ENCODE data around the gene MGMT. TPM values are rescaled to one million over a fixed set of nuclear protein-coding genes. Genes with fewer than 3 reads are reported as not detected.

MGMT gene
- total and polyA plus RNA-seq, 3 donors from 2014 or later, result 32.8 to 40.7 (median 37.9) TPM

- H3K27me3 ChIP-seq, result no peaks in the 10 kb centered on the region
- DNase-seq, result no peak
- WGBS, 2 donors, result 97 to 99% methylated on average over 9 of the region's 9 CpGs
- H3K9me3 ChIP-seq, result no peaks in the 10 kb centered on the region
- intact Hi-C loops (cut with DNase I; ENCODE audit: low total_unique reads), result no loop called here
- TF ChIP-seq CTCF (IDR thresholded peaks at IDR 0.05) (no peak), POLR2A (IDR thresholded peaks at IDR 0.05) (no peak)
- H3K36me3 ChIP-seq (ENCODE audit: low read depth, missing control alignments), result no peaks in the 10 kb centered on the region
- no peak overlapping the region for H3K27ac ChIP-seq
- no peaks in the 10 kb centered on the region for H3K4me1 ChIP-seq
- no peak overlapping the region for H3K4me3 ChIP-seq
Measured at GRCh38 chr10:129615381-129615780, 148.3 kb downstream of the MGMT start.

- no peaks in the 10 kb centered on the region for H3K36me3 ChIP-seq (ENCODE audit: low read depth, missing control alignments)
- intact Hi-C loops (cut with DNase I; ENCODE audit: low total_unique reads), result no loop called here
- H3K27ac ChIP-seq, result no peak overlapping the region
- H3K4me3 ChIP-seq, result no peak overlapping the region
- no peak for DNase-seq
- TF ChIP-seq POLR2A (IDR thresholded peaks at IDR 0.05), result no peak
- TF ChIP-seq CTCF (IDR thresholded peaks at IDR 0.05), result no peak
- H3K9me3 ChIP-seq, result no peaks in the 10 kb centered on the region
- WGBS, 2 donors, result 97% methylated on average over 9 to 14 of the region's 14 CpGs
- no peaks in the 10 kb centered on the region for H3K4me1 ChIP-seq
- no peaks in the 10 kb centered on the region for H3K27me3 ChIP-seq
Measured at GRCh38 chr10:129615921-129616525, 149.0 kb downstream of the MGMT start.

GRCh38 chr10:129617768-129618167 is 150.7 kb downstream of the MGMT start:
- H3K4me1 ChIP-seq, result no peaks in the 10 kb centered on the region
- no peak overlapping the region for H3K27ac ChIP-seq
- H3K9me3 ChIP-seq, result no peaks in the 10 kb centered on the region
- DNase-seq, result no peak
- 94 to 97% methylated on average over 3 of the region's 3 CpGs for WGBS, 2 donors
- H3K36me3 ChIP-seq (ENCODE audit: low read depth, missing control alignments), result no peaks in the 10 kb centered on the region
- intact Hi-C loops (cut with DNase I; ENCODE audit: low total_unique reads), result no loop called here
- TF ChIP-seq CTCF (IDR thresholded peaks at IDR 0.05), result no peak
- no peak for TF ChIP-seq POLR2A (IDR thresholded peaks at IDR 0.05)
- no peak overlapping the region for H3K4me3 ChIP-seq
- H3K27me3 ChIP-seq, result no peaks in the 10 kb centered on the region

- no peak overlapping the region for H3K27ac ChIP-seq
- H3K4me3 ChIP-seq, result no peak overlapping the region
- TF ChIP-seq CTCF (IDR thresholded peaks at IDR 0.05), result no peak
- TF ChIP-seq POLR2A (IDR thresholded peaks at IDR 0.05), result no peak
- no peaks in the 10 kb centered on the region for H3K36me3 ChIP-seq (ENCODE audit: low read depth, missing control alignments)
- no peaks in the 10 kb centered on the region for H3K4me1 ChIP-seq
- no peaks in the 10 kb centered on the region for H3K9me3 ChIP-seq
- 78 to 82% methylated on average over 7 of the region's 7 CpGs for WGBS, 2 donors
- intact Hi-C loops (cut with DNase I; ENCODE audit: low total_unique reads), result no loop called here
- no peaks in the 10 kb centered on the region for H3K27me3 ChIP-seq
- DNase-seq, result no peak
Measured at GRCh38 chr10:129621062-129621461, 154.0 kb downstream of the MGMT start.

GRCh38 chr10:129621693-129622092 is 154.7 kb downstream of the MGMT start:
- no peaks in the 10 kb centered on the region for H3K4me1 ChIP-seq
- H3K36me3 ChIP-seq (ENCODE audit: low read depth, missing control alignments), result no peaks in the 10 kb centered on the region
- H3K4me3 ChIP-seq, result no peak overlapping the region
- no peak for DNase-seq
- H3K9me3 ChIP-seq, result no peaks in the 10 kb centered on the region
- H3K27me3 ChIP-seq, result no peaks in the 10 kb centered on the region
- intact Hi-C loops (cut with DNase I; ENCODE audit: low total_unique reads), result no loop called here
- no peak for TF ChIP-seq POLR2A (IDR thresholded peaks at IDR 0.05)
- TF ChIP-seq CTCF (IDR thresholded peaks at IDR 0.05), result no peak
- no peak overlapping the region for H3K27ac ChIP-seq
- 86 to 90% methylated on average over 2 of the region's 2 CpGs for WGBS, 2 donors

All from testis (tissue), 3 donors.